HG03175 (cell line): ENCODE measurements around the gene CDT1.
A peak's percentile ranks its signal among the peaks of the same experiment; 100 is the strongest.

ENCODE experiments used
- ATAC-seq: cut with Tn5 transposase; IDR thresholded peaks from one replicate; pipeline ENCODE4 v1.9.1; 2021; ENCODE audit warnings: mild to moderate bottlenecking, moderate library complexity; ENCODE audit not compliant: unreplicated experiment

Gene CDT1

DNA sequence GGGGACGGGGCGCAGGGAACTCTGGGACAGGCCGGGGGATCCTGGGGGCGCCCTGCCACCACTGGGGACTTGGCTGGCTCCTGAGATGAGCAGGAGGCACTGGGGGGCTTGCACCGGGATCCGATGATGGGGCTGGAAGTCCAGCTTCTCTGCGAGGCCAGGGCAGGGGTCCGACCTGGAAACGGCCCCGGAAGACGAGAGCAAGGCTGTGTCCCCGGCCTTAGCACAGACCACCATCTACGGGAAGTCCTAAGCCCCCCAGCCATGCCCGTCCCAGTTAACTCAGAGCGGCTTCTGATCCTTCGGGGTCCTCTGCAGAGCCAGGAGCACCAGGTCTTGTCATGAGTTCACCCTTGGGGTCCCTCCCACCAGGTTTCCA lies 573 bp downstream of the CDT1 start:
- ATAC-seq, result no peak

DNA sequence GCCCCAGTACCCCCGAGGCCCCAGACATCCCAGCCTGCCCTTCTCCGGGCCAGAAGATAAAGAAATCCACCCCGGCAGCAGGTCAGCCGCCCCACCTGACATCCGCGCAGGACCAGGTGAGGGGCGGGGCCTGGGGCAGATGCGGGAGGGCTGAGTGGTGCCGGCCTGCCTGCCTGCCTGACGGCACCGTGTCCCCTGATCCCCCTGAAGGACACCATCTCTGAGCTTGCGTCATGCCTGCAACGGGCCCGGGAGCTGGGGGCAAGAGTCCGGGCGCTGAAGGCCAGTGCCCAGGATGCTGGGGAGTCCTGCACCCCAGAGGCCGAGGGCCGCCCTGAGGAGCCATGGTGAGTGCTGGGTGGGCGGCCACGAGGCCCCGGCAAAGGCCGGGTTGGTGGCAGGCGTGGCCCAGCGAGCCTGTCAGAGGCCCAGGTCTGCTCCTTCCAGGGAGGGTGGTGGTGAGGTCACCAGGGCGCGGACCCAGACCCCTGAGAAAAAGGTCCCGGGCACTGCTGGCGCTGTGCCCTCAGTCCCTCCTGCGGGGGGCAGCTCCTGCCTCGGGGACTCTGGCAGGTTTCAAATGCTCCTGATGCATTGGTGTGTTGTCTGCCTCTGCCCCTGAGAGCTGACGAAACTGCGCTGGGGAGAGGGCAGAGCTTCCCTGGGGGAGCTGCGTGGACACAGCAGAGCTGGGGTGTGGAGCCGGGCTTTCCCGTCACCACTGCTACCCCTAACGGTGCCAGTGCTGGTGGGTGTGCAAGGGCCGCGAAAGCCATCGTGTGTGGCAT lies 1.2 kb downstream of the CDT1 start:
- no peak for ATAC-seq

- no peak for ATAC-seq
Measured at GRCh38 chr16:88805340-88805715, 1.7 kb downstream of the CDT1 start.

DNA sequence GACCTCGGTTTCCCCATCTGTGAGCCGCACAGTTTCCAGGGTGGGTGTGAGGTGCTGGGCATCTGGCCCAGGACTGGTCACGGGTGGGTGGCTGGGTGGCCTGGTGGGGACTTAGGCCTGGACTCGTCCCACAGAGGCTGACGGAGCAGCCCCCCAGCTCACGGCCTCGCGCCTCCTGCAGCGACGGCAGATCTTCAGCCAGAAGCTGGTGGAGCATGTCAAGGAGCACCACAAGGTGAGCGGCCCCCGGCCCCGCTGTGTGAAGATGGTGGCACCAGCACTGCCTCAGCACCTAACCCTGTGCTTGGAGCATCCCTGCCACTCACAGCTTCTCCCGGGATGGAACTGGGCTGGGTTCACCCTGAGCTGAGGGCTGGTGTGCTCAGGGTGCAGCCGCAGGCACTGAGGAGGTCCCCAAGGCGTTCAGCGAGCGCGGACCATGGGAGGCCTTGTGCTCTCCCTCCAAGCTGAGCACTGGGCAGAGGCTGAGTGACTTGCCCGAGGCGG lies 2.4 kb downstream of the CDT1 start:
- ATAC-seq, result no peak

GRCh38 chr16:88806491-88807111 lies 3.0 kb downstream of the CDT1 start:
- no peak for ATAC-seq

DNA sequence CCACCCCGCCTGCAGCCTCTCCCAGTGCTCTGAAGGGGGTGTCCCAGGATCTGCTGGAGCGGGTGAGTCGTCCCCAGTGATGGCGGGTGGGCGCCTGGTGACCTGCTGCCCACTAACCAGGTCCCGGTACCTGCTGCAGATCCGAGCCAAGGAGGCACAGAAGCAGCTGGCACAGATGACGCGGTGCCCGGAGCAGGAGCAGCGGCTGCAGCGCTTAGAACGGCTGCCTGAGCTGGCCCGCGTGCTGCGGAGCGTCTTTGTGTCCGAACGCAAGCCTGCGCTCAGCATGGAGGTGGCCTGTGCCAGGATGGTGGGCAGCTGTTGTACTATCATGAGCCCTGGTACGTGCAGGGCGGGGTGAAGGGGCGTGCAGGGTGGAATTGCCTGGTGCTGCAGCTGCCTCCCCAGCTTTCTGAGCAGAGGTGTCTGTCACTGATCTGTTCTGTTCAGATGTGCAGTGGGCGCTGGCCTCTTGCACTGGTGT lies 3.6 kb downstream of the CDT1 start:
- ATAC-seq, result no peak

DNA sequence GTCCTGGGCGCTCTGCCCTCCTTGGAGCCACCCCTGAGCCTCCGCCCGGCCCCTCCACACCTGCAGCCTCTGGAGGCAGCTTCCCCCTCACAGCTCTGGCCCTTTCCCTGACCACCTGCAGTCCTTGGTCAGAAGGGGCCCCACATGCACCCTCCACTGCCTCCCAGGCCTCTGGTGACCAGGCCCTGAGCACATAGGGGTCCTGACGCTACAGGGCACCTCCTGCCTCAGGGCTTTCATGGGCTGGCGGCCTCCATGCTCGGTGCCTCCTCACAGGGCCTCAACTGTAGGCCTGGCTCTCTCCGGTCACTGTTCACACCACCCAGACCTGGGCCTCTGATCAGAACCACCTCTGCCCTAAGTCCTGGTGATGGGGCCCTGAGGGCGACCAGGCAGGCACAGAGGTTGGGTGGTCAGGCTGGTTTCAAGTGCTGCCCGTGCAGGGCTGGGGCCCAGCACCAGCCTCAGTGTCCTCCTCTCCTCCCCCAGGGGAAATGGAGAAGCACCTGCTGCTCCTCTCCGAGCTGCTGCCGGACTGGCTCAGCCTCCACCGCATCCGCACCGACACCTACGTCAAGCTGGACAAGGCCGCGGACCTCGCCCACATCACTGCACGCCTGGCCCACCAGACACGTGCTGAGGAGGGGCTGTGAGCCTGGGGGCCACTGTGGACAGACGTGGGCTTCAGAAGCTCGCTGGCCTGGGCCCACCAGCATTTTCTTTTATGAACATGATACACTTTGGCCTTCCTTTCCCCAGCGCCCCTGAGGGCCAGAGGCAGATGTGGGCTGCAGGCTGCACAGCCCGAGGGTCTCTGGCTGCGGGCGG lies 4.3 kb downstream of the CDT1 start:
- ATAC-seq, result no peak

DNA sequence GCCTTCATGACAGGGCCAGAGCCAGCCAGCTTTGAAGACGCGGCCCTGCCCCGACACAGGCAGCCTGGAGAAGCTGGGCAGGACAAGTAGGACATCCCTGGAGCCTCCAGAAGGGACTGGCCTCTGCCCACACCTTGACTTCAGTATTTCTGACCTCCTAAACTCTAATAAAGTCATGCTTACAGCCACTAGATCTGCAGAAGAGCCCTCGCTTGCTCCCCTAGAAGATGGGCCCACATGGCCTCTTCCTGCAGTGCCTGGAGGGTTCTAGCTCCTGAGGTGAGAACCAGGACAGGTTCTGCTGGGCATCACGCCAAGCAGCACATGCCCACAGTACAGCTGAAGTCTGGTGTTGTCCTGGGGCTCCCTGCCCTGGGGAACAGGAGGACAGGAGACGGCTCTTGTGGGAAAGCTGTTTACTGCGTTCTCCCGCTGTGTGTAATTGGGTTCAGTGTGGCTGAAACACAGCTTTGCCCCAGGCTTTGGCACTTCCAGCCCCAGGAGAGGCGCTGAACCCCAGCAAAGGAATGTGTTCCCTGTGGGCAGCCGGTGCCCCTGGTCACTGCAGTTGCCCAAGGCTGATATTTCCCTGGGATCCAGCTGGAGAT lies 5.6 kb downstream of the CDT1 start:
- no peak for ATAC-seq

GRCh38 chr16:88809676-88810165 lies 6.1 kb downstream of the CDT1 start:
- no peak for ATAC-seq

- no peak for ATAC-seq
Measured at GRCh38 chr16:88810166-88810911, 6.8 kb downstream of the CDT1 start.

- peak; percentile 47 for ATAC-seq
Measured at GRCh38 chr16:88810912-88811768, 7.6 kb downstream of the CDT1 start.

DNA sequence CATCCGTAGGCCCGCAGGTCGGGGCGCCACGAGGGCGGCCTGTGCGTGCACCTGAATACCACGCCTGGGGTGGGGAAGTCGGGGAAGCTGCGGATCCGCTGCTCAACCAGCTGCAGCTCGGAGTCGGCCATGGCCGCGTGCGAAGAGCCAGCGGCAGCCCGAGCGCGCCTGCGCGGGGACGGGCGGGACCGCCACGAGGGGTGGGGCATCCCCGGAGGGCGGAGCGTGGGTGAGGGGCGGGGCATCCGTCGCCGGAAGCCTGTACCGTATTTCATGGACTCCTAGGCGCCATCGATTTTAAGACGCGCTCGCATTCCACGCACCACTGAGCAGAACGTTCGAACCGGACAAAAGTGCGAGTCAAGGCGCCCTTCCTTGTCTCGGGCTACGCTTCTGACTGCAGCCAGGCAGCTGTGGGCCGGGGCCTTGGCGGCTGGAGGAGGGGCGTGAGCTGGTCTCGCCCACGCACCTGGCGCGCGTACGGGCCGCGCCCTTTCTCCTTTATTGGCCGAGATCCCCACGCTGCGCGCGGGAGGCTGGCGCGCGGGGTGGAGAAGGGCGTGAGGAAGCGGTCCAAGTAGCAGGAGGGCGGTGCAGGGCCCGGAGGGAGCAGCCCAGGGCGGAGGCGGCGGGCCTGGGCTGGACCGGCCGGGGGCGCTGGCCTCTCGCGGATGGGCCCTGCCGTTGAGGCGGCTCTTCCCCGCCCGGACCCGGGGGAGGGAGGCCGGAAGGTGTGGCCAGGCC lies 8.4 kb downstream of the CDT1 start, which contains the start of gene APRT:
TSS of gene APRT (minus strand) at position 160 of the 744 bp plus-strand sequence. CDS start at position 131, 29 bp downstream.
- peak; percentile 78 for ATAC-seq

GRCh38 chr16:88812513-88813268 lies 9.1 kb downstream of the CDT1 start:
- no peak for ATAC-seq

GRCh38 chr16:88813269-88814143 lies 9.9 kb downstream of the CDT1 start:
- ATAC-seq, result no peak

GRCh38 chr16:88814144-88814502 lies 10.5 kb downstream of the CDT1 start:
- ATAC-seq, result no peak

DNA sequence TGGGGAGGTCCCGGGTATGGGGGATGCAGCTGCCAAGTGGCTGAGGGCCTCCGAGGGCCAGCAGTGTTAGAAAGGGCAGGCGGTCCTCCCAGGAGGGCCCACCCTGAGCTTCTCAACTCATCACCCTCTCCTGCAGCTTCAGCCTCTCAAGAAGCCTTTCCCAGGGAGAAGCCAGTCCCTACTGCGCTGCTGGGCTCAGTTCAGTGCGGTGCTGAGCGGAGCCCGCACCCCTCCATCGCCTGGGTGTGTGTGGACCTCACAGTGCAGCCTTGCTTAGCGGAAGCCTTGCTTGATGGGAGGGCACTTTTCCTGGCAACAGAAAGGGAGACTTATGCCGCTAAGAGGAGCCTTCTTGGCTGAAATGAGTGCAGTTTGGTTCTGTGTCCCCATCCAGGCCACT lies 11.6 kb downstream of the CDT1 start:
- no peak for ATAC-seq
